ENCODE measurements around the gene KCNE1. TPM values are rescaled to one million over a fixed set of nuclear protein-coding genes. Genes with fewer than 3 reads are reported as not detected.

KCNE1 gene
- total and polyA plus RNA-seq, 2 of the 13 experiments (the other 11 are each of a cell fraction or from before 2014, with no cell fraction given), result 0.35 TPM; not detected in 1

- no peak for TF ChIP-seq FOXP1 (IDR thresholded peaks at IDR 0.05)
- no peak for TF ChIP-seq FOXP1 (CRISPR knock-in tag; IDR thresholded peaks at IDR 0.05)
- no peak for TF ChIP-seq BORCS8-MEF2B (CRISPR knock-in tag; IDR thresholded peaks at IDR 0.05)
These were observed 48.6 kb upstream of the KCNE1 start (continued) for GRCh38 chr21:34560609-34561008.

- ATAC-seq (no peak), DNase-seq (ENCODE audit: low spot score) (no peak), FAIRE-seq (no peak)
- no peaks in the 10 kb centered on the region for H3K79me2 ChIP-seq (ENCODE audit: insufficient read depth, low read length)
- H3K9ac ChIP-seq (ENCODE audit: insufficient read depth, low read depth, low read length), result no peak overlapping the region
- H3K9me3 ChIP-seq (ENCODE audit: low read length), result no peaks in the 10 kb centered on the region
- H3K27ac ChIP-seq (ENCODE audit: extremely low read length, insufficient read depth, low read length), result no peak overlapping the region
- H3K4me1 ChIP-seq (ENCODE audit: insufficient read depth, low read length), result no peaks in the 10 kb centered on the region
- WGBS (ENCODE audit: low lambda C conversion rate), result 90% methylated on average over 5 of the region's 5 CpGs
- POLR2A ChIA-PET, result no interaction called here
- no peak overlapping the region for H3K4me3 ChIP-seq (replicated peaks in 1 of 3; ENCODE audit: insufficient read depth in 1 of 3, low read depth in 2 of 3, low read length in 3 of 3)
- BruUV-seq (replicated peaks), result no TSS peak
- CTCF ChIA-PET (ENCODE audit: low intra/inter-chr PET ratio, low total read pairs), result no interaction called here
- intact Hi-C loops (cut with micrococcal nuclease; ENCODE audit: unreplicated experiment) (no loop called here), in situ Hi-C loops (cut with HindIII; ENCODE audit: extremely low pct_ligation_motif_present, low pct_unique_long_range_greater_than_20kb) (no loop called here)
- no peak overlapping the region for H2AFZ ChIP-seq (ENCODE audit: low read length)
- no peaks in the 10 kb centered on the region for H3K36me3 ChIP-seq (replicated peaks in 1 of 2; ENCODE audit: control insufficient read depth in 1 of 2, insufficient read depth in 2 of 2, low read length in 2 of 2)
- H3K4me2 ChIP-seq (ENCODE audit: low read depth, low read length), result no peak overlapping the region
- no peaks in the 10 kb centered on the region for H3K27me3 ChIP-seq (ENCODE audit: control insufficient read depth in 1 of 2, insufficient read depth in 2 of 2, low read length in 2 of 2)
- H4K20me1 ChIP-seq (ENCODE audit: insufficient read depth, low read length), result no peaks in the 10 kb centered on the region
- TF ChIP-seq LRRFIP1 (CRISPR knock-in tag; conservative IDR thresholded peaks at IDR 0.05) (no peak), ZNF121 (CRISPR knock-in tag; IDR thresholded peaks at IDR 0.05) (no peak), HMGA1 (CRISPR knock-in tag; conservative IDR thresholded peaks at IDR 0.05) (no peak), ZNF629 (CRISPR knock-in tag; conservative IDR thresholded peaks at IDR 0.05) (no peak), XRCC5 (optimal IDR thresholded peaks at IDR 0.05; ENCODE audit: low read length) (no peak), SKIL (CRISPR knock-in tag; IDR thresholded peaks at IDR 0.05; ENCODE audit: borderline replicate concordance) (no peak), GTF3A (CRISPR knock-in tag; conservative IDR thresholded peaks at IDR 0.05) (no peak), SRY (CRISPR knock-in tag; IDR thresholded peaks at IDR 0.05) (no peak), DZIP1 (CRISPR knock-in tag; IDR thresholded peaks at IDR 0.05) (no peak)
These were observed 48.0 kb upstream of the KCNE1 start for GRCh38 chr21:34560021-34560420.
